ENCODE measurements around the gene PRRT1.

Gene PRRT1

DNA sequence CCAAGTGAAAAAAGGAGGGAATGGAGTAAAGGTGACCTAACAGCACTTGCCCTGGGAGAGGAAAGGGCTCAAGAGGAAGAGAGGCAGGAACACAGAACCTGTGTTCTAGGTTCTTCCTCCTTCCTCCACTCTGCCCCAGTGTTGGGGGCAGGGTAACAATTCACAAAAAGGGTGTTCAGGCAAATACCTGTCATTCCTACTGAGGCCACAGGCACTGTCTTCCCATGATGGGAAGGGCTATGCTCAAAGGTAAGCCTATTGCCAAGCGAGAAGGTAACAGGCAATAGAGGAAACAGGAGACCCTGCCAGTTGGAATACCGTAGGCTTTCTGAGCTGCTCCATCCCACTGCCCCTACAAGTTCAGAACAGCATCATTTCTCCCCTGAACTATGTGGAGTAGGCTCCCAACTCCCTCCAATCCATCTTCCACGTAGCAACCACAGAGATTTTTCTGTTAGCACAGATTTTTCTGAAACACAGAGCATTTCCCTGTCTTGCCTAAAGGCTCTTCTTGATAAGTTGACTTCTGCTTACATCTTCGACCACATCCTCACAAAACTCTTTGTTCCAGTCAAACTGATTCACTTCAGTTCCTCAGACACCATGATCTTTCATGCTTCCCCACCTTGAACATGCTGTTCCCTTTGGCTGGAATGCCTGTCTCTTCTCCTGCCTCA lies 21.4 kb upstream of the PRRT1 start:
- DNase-seq: peak in 2 of 6 experiments; percentile 31 to 44

DNA sequence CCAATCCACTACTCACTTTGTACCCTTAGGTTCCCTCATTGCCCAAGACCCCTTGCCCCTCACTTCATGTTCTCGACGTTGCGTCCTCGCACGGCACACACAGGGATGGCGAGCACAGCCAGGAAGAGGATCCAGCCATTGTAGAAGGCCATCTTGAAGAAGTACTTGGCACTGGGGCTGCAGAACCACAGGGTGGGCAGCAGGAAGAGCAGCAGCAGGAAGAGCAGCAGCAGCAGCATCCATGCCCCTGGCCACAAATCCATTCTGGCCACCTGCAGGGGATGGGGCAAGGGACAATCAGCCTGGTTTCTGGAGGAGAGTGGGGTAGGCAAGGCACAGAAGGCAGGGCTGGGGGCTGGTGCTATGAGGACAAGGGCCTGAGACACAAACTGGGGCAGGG lies 19.5 kb upstream of the PRRT1 start:
- no peak for DNase-seq

DNA sequence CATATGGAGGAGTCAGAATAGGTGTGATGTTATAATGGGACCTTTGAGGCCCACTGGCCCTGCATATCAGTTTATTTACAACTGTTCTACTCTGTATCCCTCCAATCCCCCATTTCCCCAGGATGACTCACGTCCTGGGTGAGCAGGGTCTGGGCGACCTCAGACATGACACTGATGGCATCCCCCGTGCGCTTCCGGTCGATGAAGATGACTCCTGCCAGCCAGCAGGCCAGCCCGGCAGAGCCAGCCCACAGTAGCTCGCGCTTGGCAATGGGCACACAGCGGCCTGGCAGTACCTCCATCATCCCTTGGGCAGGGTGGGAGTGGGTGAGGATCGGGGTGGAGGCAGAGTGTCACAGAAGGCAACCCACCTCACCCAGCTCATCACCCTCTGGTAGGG lies 18.6 kb upstream of the PRRT1 start:
- no peak for DNase-seq

DNA sequence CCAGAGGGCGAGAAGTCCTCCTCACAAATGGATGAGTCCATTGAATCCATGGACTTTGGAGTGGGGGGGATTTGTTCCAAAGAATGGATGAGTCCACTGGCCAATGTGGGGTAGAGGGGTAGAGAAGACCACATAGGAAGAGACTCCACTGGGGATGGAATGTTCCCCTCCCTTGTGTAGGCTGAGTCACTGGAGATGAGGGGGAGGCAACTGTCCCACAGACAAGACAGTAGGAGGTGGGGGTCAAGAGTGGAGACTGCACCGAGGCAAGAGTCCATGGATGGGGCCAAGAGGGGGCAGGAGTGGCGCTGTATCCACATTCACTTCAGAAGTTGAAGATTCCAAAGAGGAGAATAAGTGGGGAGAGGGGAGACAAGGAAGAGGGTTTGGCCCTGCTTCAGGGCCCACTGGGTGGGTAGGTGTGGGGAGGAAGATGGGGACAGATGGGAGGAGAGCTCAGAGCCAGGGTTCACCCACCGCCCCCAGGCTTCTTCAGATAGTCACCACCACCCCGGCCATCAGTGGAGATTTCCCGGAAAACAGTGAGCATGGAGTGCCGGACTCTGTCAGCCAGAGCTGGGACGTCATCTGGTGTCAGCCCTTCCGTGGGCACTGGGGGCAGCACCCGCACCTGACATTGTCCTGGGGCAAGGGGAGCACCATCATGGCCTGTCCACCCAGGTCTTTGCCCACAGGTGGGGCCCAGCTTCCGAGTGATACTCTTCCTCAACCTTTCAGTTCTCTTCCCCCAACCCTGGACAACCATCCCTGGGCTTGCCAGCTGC lies 17.3 kb upstream of the PRRT1 start:
- DNase-seq: no peak

DNA sequence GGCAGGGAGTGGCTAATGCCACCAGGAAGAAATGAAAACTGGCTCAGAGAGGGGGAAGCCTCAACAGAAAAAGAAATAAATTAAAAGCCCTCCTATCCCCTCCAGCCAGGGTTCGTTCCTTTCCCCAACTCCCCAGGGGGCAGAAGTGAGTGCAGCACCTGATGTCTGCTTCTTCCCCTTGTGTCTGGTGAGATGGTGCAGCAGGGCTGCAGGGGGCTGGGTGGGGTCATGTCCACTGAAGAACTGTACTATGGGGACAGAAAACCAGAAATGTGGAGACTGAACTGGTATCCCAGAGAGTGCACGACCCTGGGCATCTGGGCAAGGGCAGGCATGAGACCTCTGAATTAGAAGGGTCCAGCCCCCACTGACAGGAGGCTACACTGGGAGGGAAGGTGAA lies 16.6 kb upstream of the PRRT1 start:
- DNase-seq: no peak

DNA sequence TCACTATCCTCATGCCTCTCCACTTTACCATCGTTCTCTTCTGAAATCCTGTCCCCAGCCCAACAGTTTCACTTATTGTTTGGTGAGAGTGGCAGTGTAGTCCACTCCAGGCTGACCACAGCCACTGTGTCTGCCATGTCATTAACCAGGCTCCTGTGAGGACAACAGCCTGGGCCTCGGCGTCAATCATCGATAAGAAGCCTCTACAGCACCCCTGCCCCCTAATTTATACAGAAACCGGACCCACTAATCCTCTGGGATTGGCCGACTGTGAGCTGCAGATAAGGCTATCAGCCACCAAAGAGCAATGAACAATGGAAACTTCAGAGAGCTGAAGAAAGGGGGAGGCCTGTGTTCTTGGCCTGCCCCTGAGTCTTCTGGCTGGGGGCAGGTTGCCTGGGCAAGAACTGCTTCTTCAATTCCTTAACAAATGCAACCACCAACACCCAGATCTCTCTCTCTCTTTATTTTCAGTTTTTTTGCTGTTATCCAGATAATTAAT lies 16.1 kb upstream of the PRRT1 start:
- DNase-seq: no peak

DNA sequence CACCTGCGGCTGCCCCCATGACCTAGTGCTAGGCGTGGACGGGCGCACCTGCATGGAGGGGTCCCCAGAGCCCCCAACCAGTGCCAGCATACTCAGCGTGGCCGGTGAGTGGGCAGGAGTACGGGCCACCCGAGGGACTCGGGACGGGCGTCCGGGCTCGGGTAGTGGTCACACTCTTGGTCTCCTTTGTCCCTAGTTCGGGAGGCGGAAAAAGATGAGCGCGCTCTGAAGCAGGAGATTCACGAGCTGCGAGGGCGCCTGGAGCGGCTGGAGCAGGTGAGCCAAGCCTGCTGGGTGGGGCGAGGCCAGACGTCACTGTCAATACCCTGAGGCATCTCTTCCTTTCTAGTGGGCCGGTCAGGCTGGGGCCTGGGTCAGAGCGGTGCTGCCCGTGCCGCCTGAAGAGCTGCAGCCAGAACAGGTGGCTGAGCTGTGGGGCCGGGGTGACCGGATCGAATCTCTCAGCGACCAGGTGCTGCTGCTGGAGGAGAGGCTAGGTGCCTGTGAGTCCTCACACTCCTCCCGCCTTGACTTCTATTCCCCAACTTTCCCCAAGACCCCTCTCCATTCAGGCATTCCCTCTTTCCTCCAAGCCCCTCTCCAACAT lies 15.5 kb upstream of the PRRT1 start:
- no peak for DNase-seq

DNA sequence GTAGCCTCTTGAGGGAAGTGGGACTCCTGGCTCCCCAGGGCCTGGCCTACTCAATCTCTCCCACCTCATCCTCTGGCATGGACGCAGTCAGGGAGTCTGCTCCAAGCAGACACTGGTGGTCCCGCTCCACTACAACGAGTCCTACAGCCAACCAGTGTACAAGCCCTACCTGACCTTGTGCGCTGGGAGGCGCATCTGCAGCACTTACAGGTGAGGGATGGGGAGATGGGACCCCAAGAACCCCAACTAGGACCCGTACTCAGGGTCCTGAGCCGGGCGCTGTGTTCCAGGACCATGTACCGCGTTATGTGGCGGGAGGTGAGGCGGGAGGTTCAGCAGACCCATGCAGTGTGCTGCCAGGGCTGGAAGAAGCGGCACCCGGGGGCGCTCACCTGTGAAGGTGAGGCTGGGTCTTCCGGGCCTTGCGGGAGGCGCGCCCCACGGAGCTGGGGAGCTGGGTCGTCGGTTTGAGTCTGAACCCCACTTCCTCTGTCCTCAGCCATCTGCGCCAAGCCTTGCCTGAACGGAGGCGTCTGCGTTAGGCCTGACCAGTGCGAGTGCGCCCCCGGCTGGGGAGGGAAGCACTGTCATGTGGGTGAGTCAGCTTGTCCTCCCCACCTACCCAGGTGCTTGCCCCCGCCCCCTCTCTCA lies 14.8 kb upstream of the PRRT1 start:
- no peak for DNase-seq

DNA sequence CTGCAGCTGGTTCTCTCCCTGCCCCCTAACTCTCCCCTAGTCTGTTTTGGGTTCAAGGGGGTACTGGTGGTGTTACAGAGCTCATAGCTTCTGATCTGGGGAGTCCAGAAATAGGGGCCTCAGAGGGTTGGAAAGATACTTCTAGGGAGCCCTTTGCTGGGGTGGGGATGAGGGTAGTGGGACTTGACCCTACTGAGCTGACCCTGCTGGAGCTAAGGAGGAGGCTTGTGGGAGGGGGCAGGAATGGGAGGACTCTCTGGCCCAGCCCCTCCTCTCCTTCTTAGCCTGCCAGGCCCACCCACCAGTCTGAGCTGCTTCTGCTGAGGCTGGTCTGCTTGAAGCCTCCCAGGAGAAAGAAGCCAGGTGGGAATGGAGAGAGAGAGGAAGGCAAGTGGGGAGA lies 12.6 kb upstream of the PRRT1 start, which contains the start of gene EGFL8:
Gene EGFL8, plus strand, starts transcription at position 301 of the 400 bp plus-strand sequence. CDS start 1,571 bp downstream, outside the sequence.
- DNase-seq: no peak

DNA sequence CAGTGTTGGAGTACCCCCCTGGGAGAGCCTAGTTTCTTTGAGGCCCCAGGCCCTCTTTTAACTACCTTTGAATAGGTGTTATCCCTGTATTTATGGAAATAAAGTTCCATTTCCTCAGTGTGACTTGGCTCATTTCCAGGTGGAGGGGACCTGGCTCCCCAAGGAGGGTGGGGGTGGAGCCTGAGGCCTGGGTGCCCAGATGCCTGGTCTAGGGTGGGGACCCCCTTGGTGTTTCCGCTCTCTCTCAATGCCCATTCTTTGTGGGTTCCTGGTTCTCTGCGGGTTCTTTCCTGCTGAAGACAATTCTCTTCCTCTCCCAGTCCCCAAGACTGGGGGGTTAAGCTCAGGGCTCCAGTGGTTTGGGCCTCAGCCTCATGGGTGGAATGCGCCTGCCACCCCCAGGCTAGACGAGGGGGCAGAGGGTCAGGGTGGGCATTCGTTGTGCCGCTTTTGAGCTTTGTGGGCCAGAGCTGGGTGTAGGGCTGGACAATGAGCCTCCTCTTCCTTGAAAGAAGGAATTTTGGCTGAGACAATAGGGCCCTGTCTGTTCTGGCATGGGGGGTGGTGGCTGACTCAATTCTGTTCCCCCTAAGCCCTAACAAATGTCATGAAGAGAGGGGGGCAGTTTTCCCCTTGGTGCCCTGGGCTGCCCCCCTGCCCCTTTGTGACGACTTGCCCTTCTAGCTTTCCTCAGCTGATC lies 12.0 kb upstream of the PRRT1 start:
- DNase-seq: no peak

DNA sequence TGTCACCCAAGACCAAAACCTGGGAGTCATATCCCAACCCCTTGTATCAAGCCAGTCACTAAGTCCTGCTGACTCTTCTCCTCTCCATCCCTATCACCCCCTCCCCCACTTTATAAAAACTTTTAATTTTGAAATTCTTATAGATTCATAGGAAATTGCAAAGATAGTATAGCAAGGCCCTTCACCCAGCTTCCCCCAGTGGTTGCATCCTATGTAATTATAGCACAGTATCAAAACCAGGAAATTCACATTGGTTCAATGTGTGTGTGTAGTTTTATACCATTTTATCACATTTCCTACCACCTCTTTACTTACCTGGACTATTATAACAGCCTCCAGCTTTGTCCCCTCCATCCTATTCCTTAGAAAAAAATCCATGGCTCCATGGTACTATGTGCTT lies 6.3 kb upstream of the PRRT1 start:
- DNase-seq: no peak

DNA sequence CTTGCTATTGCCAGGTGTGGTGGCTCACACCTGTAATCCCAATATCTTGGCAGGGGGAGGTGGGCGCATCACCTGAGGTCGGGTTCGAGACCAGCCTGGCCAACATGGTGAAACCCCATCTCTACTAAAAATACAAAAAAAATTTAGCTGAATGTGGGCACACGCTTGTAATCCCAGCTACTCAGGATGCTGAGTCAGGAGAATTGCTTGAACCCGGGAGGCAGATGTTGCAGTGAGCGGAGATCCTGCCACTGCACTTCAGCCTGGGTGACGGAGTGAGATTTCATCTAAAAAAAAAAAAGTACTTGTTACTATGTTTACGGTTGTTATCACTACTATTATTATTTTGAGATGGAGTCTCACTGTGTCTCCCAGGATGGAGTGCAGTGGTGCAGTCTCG lies 5.2 kb upstream of the PRRT1 start:
- no peak for DNase-seq

DNA sequence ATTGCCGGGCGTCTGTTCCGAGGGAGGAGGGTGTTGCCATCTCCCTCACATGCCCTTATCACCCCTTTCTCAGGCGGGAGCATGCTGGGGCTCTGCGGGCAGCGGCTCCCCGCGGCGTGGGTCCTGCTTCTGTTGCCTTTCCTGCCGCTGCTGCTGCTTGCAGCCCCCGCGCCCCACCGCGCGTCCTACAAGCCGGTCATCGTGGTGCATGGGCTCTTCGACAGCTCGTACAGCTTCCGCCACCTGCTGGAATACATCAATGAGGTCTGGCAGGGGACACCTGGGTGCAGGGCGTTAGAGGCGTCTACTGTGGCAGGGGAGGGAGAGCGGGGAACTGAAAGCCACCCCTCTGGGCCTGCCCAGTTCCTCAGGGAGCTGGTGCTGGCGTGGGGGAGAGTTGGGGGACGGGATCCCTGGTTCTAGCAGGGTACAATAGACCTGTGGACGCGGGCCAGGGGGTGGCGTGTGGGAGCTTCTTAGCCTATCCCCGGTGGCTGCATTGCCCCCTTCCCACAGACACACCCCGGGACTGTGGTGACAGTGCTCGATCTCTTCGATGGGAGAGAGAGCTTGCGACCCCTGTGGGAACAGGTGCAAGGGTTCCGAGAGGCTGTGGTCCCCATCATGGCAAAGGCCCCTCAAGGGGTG lies 2.9 kb upstream of the PRRT1 start:
- DNase-seq: peak; percentile 53 to 81 (median 66)

DNA sequence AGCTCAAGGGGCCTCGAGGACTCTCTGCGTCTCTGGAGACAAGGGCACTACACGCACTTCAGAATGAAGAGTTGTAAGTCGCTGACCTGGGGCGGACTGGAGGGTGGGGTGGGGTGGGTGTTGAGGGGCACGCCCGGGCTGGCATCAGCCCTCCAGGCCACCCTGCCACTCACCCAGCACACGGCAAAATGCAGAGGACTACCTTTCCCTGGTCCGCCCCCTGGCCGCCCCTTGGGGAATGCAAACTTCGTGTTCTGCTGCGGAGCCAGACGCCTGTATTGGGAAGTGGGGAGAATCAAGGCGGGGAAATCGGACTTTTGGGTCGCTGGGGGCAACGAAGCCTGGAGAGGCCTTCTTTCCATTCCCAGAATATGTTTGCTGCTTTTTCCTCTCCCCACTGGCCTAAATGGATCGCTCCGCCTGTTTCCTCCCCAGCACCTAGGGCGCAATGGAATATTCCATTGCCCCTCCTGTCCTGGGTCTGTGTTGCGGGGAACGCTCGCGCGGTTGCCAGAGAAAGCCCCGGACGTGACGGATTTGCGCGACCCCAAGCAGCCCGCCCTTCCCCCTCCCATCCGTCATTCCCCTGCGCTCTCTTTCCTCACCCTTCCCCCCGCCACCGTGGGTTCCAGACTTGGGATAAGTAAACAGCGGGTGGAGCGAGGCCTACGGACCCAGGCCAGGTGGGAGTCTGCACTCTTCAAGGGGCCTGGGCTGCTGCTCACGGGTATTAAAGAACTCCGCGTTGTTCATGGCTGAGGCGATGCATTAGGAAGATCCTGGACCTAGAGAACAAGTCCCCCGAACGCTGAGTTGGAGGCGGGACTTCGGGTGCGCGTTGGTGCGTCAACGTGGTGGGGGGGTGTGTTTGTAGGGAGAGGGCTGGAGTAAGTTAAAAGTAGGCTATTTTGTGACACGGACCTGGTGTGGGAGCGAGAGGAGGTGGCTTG lies 2.1 kb upstream of the PRRT1 start, which contains the start of gene PPT2:
Gene PPT2, plus strand, starts transcription at position 578 of the 950 bp plus-strand sequence. CDS start 454 bp downstream, outside the sequence.
- peak; percentile 68 to 82 (median 74) for DNase-seq

DNA sequence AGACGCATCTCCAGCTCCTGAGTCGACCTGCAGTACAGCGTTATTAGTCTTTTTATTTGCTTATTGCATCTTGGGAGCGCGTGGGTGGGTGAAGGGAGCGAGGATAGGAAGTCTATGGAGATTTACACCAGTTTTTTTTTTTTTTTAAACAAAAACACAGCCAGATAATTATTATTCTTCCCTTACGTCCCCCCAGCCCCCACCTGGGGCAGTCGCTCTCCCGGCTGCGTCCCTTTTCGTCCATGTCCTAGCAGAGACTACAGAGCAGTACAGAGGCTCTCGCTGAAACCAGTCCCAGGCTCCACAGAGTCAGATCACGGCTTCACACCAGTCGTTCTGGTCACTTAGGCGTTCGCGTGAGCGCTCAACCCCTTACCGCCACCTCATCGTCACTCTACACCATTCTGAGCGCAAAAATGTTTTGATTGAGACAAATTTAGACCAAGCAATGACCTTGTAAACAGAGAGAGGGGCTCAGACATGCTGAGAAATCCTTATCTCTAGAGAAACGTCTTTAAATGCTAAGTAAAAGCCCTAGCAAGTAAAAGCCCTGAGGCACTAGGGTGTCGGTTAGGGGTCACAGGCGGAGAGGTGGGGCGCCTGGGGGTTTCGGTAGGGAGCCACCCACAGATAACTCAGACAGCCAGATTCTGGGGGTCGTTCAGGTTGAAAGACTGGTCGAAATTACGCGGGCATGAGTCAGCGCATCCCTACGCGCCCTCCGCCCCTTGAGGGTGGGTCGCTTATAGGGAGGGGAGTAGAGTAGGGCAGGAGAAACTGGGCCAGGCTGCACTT lies 1.2 kb upstream of the PRRT1 start:
- DNase-seq: peak in 1 of 6 experiments; percentile 25

DNA sequence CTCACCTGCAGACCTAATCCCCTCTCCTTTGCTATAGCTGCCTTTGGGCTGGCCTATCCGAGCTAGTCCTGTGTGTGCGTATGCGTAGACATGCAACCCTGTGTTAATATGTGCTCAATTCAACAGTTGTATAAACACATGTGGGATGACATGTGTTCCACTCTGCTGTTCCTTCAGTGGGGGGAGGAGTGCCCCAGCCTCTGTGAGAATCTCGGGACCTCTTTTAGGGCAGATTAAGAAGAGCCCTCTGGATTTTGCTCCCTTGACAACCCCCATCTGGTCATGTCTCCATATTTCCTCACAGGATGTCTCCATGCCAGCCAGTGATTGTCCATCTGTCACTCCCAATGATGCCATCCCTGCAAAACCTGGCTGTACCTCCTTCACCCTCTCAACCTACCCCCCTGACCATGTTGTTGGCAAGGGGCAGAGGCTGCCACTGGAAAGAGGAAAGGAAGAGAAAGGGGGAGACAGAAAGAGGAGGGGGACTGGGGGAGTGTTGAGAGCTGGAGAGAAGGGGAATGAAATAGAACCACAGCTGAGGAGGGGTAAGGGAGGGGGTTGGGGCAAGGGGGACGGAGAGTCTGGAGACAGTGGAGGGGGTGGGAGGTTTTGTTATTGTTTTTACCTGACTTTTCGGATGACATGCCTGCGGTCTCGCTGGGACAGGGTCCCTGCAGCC lies 417 bp downstream of the PRRT1 start:
- DNase-seq: peak in 4 of 6 experiments; percentile 12 to 44 (median 20)

DNA sequence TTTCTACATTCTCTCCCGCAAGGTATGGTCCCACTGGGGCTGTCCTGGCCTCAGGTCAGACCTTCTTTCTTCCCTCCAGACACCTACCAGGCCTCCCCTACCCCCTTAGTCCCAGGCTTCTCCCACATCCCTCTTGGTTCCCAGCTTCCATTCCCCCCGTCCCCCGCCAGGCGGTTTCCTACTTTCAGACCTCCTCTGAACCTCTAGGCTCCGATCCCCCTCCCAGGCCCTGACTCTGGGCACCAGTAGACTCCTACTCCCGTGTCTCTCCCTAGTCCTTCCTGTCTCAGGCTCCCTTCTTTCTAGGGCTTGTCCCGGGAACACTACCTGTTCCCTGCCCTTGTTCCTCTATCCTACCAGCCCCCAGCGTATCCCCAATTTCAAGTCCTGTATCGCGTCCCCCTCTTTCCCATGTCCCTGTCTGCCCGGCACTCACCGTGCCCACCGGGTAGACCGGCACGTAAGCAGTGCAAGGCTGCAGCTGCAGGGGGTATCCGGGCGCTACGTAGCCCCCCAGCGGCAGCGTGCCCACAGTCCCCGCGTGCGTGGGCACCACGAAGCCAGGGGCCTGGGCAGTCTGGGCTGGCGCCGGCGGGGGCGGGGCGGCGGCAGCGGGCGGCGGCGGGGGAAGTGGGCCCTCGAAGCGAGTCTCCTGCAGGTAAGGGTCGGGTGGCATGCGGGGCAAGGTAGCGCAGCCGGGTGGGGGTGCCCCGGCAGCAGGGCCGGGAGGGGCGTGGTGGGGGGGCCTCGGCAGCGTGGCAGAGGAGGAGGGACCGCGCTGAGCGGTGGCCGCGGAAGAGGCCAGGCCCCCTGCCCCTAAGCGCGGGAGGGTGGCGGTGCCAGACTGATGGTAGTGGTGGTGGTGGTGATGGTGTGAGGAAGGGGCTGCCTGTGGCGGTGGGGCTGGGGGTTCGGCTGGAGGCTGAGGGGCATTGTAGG lies 1.5 kb downstream of the PRRT1 start:
- DNase-seq: peak in 1 of 6 experiments; percentile 7

Measured in stimulated activated naive CD4-positive, alpha-beta T cell (primary cell).